Kidney epithelial cell (primary cell): ENCODE measurements around the gene SH3RF3. TPM values are rescaled to one million over a fixed set of nuclear protein-coding genes. Genes with fewer than 3 reads are reported as not detected.

ENCODE experiments used
- DNase-seq: peaks from one replicate; pipeline ENCODE4 v3.0.0-alpha.2; 2010; ENCODE audit warnings: low read depth
- H3K27me3 ChIP-seq: 2 replicates; pipeline ENCODE4 v1.6.0; 2011; ENCODE audit warnings: low read length; ENCODE audit not compliant: control insufficient read depth, insufficient read depth
- H3K36me3 ChIP-seq: 2 replicates; pipeline ENCODE4 v1.5.1; 2011; ENCODE audit warnings: low read length; ENCODE audit not compliant: control insufficient read depth, insufficient read depth
- H3K4me3 ChIP-seq: 2 replicates; pipeline ENCODE4 v1.5.1; 2011; ENCODE audit warnings: low read depth, mild to moderate bottlenecking, control low read depth, low read length
- CTCF ChIP-seq: IDR thresholded peaks from 2 replicates; pipeline ENCODE4 v1.5.1; 2011; ENCODE audit warnings: mild to moderate bottlenecking, moderate library complexity, low read length, control low read depth, inconsistent platforms; ENCODE audit not compliant: insufficient read depth, poor library complexity, severe bottlenecking
- total RNA-seq: library from RNA; depleted of rRNA; stranded (reverse); fragments of >200 nt; gene quantifications from 2 replicates; pipeline ENCODE4 v1.2.3, GENCODE V29; 2015

The SH3RF3 gene
- total RNA-seq, 1 donor from 2014 or later = 9.6 TPM

GRCh38 chr2:109447776-109448175, 318.8 kb downstream of the SH3RF3 start:
- no peak for TF ChIP-seq CTCF
- Histone ChIP-seq H3K4me3 (no peak overlapping the region), H3K27me3 (no peaks in the 10 kb centered on the region), H3K36me3 (peaks cover 2% of the 10 kb centered on the region)
- DNase-seq = no peak

GRCh38 chr2:109448207-109448606, 319.2 kb downstream of the SH3RF3 start:
- no peak for DNase-seq
- Histone ChIP-seq H3K36me3 (peaks cover 2% of the 10 kb centered on the region), H3K27me3 (no peaks in the 10 kb centered on the region), H3K4me3 (no peak overlapping the region)
- no peak for TF ChIP-seq CTCF

GRCh38 chr2:109448946-109449788, 320.2 kb downstream of the SH3RF3 start:
- H3K36me3 ChIP-seq = peaks cover 2% of the 10 kb centered on the region
- H3K4me3 ChIP-seq = no peak overlapping the region
- TF ChIP-seq CTCF = no peak
- H3K27me3 ChIP-seq = no peaks in the 10 kb centered on the region
- DNase-seq = no peak

- no peak for TF ChIP-seq CTCF
- Histone ChIP-seq H3K27me3 (no peaks in the 10 kb centered on the region), H3K36me3 (peaks cover 2% of the 10 kb centered on the region), H3K4me3 (no peak overlapping the region)
- no peak for DNase-seq
Measured at GRCh38 chr2:109450574-109451273, 321.7 kb downstream of the SH3RF3 start.

- no peak for TF ChIP-seq CTCF
- H3K36me3 ChIP-seq = peaks cover 2% of the 10 kb centered on the region
- DNase-seq = no peak
- no peaks in the 10 kb centered on the region for H3K27me3 ChIP-seq
- no peak overlapping the region for H3K4me3 ChIP-seq
Measured at GRCh38 chr2:109451671-109452070, 322.7 kb downstream of the SH3RF3 start.
